A549 (cell line): ENCODE measurements around the gene PPP2R5E. TPM values are rescaled to one million over a fixed set of nuclear protein-coding genes. Genes with fewer than 3 reads are reported as not detected.

Experiments used
- ATAC-seq, 2 experiments: fragments of 200-7000 bp in 1 of 2; fragments of >200 bp in 1 of 2; cut with Nextera tagmentation in 1 of 2; cut with Tn5 transposase in 1 of 2; 3 replicates each; pipeline versions ENCODE4 v1.8.0 to v1.9.1; 2018 to 2020; ENCODE audit warnings: mild to moderate bottlenecking in 1 of 2, moderate library complexity in 1 of 2
- CTCF ChIA-PET: fragments of 300-600 bp; sonication (Branson Sonifier 250); formaldehyde crosslinking; extraction: SDS; loops from one replicate; lab custom pipeline; 2021; ENCODE audit warnings: antibody characterized with exemption, inconsistent platforms; lab: Yijun Ruan, JAX
- POLR2A ChIA-PET: fragments of 350-600 bp; formaldehyde crosslinking; extraction: SDS; loops from one replicate; lab custom pipeline; 2021; ENCODE audit warnings: antibody characterized with exemption, inconsistent platforms; lab: Yijun Ruan, JAX
- DNase-seq, 2 experiments: peaks; one replicate each; pipeline versions ENCODE4 v3.0.0 to v3.0.0-alpha.2; 2011 to 2016; ENCODE audit warnings: low read depth in 1 of 2, low spot score in 1 of 2
- FAIRE-seq: peaks from 2 replicates; lab custom pipeline; 2011; peaks lifted over from hg19 to GRCh38; lab: Jason Lieb, UNC
- H3K27ac ChIP-seq, 2 experiments: fragments of >200 bp; sonication (Bioruptor Twin); formaldehyde crosslinking; 3 replicates each; pipeline ENCODE4 v1.5.1; 2016 to 2017
- H3K4me1 ChIP-seq: fragments of >200 bp; sonication (Bioruptor Twin); formaldehyde crosslinking; 3 replicates; pipeline ENCODE4 v1.6.1; 2016
- H3K4me2 ChIP-seq: fragments of >200 bp; sonication (Bioruptor Twin); formaldehyde crosslinking; 3 replicates; pipeline ENCODE4 v1.6.1; 2016
- H3K4me3 ChIP-seq: fragments of >200 bp; sonication (Bioruptor Twin); formaldehyde crosslinking; 3 replicates; pipeline ENCODE4 v1.5.1; 2016
- H3K9me3 ChIP-seq: fragments of >200 bp; sonication (Bioruptor Twin); formaldehyde crosslinking; 3 replicates; pipeline ENCODE4 v1.6.1; 2016
- ATOH8 ChIP-seq: fragments of 250-450 bp; sonication (Bioruptor Pico); IDR thresholded peaks from 2 replicates; pipeline ENCODE4 v1.5.0; 2020; ENCODE audit warnings: low read depth, mild to moderate bottlenecking, moderate library complexity
- CBX2 ChIP-seq: fragments of 200-600 bp; sonication (generic); IDR thresholded peaks from 2 replicates; pipeline ENCODE4 v1.6.1; 2016; ENCODE audit warnings: low read depth, mild to moderate bottlenecking, borderline replicate concordance
- CBX8 ChIP-seq: fragments of 200-600 bp; sonication (generic); IDR thresholded peaks from 2 replicates; pipeline ENCODE4 v1.6.1; 2016
- CHD2 ChIP-seq: fragments of 150-350 bp; IDR thresholded peaks from 2 replicates; pipeline ENCODE4 v1.6.1; 2014; ENCODE audit warnings: low read length; ENCODE audit not compliant: partially characterized antibody
- E2F6 ChIP-seq: IDR thresholded peaks from 2 replicates; pipeline ENCODE4 v1.6.1; 2012; ENCODE audit warnings: low read depth, borderline replicate concordance
- EHF ChIP-seq: fragments of 250-450 bp; sonication (Bioruptor Pico); IDR thresholded peaks from 2 replicates; pipeline ENCODE4 v1.5.0; 2020; ENCODE audit warnings: mild to moderate bottlenecking
- ELK1 ChIP-seq: fragments of 150-350 bp; IDR thresholded peaks from 2 replicates; pipeline ENCODE4 v1.6.1; 2014; ENCODE audit warnings: low read depth, mild to moderate bottlenecking, low read length
- ESRRA ChIP-seq: fragments of 150-350 bp; IDR thresholded peaks from 2 replicates; pipeline ENCODE4 v1.6.1; 2014; ENCODE audit warnings: mild to moderate bottlenecking, low read length, borderline replicate concordance
- FOSL2 ChIP-seq, 2 experiments: fragments of 450-650 bp in 1 of 2; fragments of >200 bp in 1 of 2; sonication (Bioruptor Twin) in 1 of 2; formaldehyde crosslinking; IDR thresholded peaks; 2 replicates each; pipeline versions ENCODE4 v1.5.0 to v1.6.1; 2016 to 2020; ENCODE audit warnings: mild to moderate bottlenecking in 1 of 2, moderate library complexity in 1 of 2
- GATA3 ChIP-seq: IDR thresholded peaks from 2 replicates; pipeline ENCODE4 v1.6.1; 2012; ENCODE audit warnings: borderline replicate concordance
- JUN ChIP-seq, 2 experiments: fragments of >200 bp; sonication (Bioruptor Twin); formaldehyde crosslinking; IDR thresholded peaks; 2 replicates in 1 of 2; 3 replicates in 1 of 2; pipeline ENCODE4 v1.6.1; 2016 to 2017
- KDM1A ChIP-seq: fragments of 200-600 bp; sonication (generic); IDR thresholded peaks from 2 replicates; pipeline ENCODE4 v1.6.1; 2016; ENCODE audit warnings: low read depth, mild to moderate bottlenecking
- MAFK ChIP-seq: fragments of 450-650 bp; IDR thresholded peaks from 2 replicates; pipeline ENCODE4 v1.6.1; 2014; ENCODE audit not compliant: partially characterized antibody
- MAZ ChIP-seq: fragments of 150-350 bp; IDR thresholded peaks from 2 replicates; pipeline ENCODE4 v1.6.1; 2014; ENCODE audit warnings: antibody characterized with exemption, low read depth, low read length, borderline replicate concordance
- NFE2L2 ChIP-seq: fragments of 150-350 bp; conservative IDR thresholded peaks from 2 replicates; pipeline ENCODE4 v1.6.1; 2014; ENCODE audit warnings: low read length
- NPAS2 ChIP-seq: fragments of 250-450 bp; sonication (Bioruptor Pico); IDR thresholded peaks from 2 replicates; pipeline ENCODE4 v1.8.0; 2022; ENCODE audit warnings: mild to moderate bottlenecking, moderate library complexity, borderline replicate concordance
- NR3C1 ChIP-seq: fragments of >200 bp; sonication (Bioruptor Twin); formaldehyde crosslinking; IDR thresholded peaks from 3 replicates; pipeline ENCODE4 v1.6.1; 2017
- PBX3 ChIP-seq: IDR thresholded peaks from 2 replicates; pipeline ENCODE4 v1.6.1; 2012
- POLR2A ChIP-seq: IDR thresholded peaks from 2 replicates; pipeline ENCODE4 v1.6.1; 2012; ENCODE audit warnings: mild to moderate bottlenecking, low read length
- RCOR1 ChIP-seq: fragments of 150-350 bp; IDR thresholded peaks from 2 replicates; pipeline ENCODE4 v1.6.1; 2014; ENCODE audit warnings: antibody characterized with exemption, low read length, low read depth
- RNF2 ChIP-seq: fragments of 200-600 bp; sonication (generic); IDR thresholded peaks from 2 replicates; pipeline ENCODE4 v1.6.1; 2016; ENCODE audit warnings: low read depth, mild to moderate bottlenecking, antibody characterized with exemption, moderate library complexity, borderline replicate concordance
- SMC3 ChIP-seq: fragments of >200 bp; sonication (Bioruptor Twin); formaldehyde crosslinking; IDR thresholded peaks from 3 replicates; pipeline ENCODE4 v1.6.1; 2018; ENCODE audit warnings: inconsistent platforms
- TFCP2L1 ChIP-seq: fragments of 250-450 bp; sonication (Bioruptor Pico); IDR thresholded peaks from 2 replicates; pipeline ENCODE4 v1.5.0; 2021; ENCODE audit warnings: mild to moderate bottlenecking
- ZFP36 ChIP-seq: fragments of 450-650 bp; IDR thresholded peaks from 2 replicates; pipeline ENCODE4 v1.6.1; 2014; ENCODE audit warnings: borderline replicate concordance; ENCODE audit not compliant: partially characterized antibody
- ZSCAN20 ChIP-seq: fragments of 250-450 bp; sonication (Bioruptor Pico); IDR thresholded peaks from 2 replicates; pipeline ENCODE4 v1.8.0; 2022; ENCODE audit warnings: mild to moderate bottlenecking, moderate library complexity
- WGBS: methylation state at CpG from one replicate; pipeline ENCODE4 v1.1.6; 2017; ENCODE audit errors: missing lambda C conversion rate; 5-methylcytosine and 5-hydroxymethylcytosine counted together
- polyA plus RNA-seq, 4 experiments: library from polyadenylated mRNA; depleted of rRNA in 3 of 4; stranded (reverse); fragments of >200 nt; fragmentation: RNase III in 1 of 4; extraction: RNeasy Plus Mini Kit Qiagen cat#74134 plus additional on column Dnase treatment in 1 of 4; gene quantifications; 2 replicates in 3 of 4; 3 replicates in 1 of 4; pipeline ENCODE4 v1.2.3, GENCODE V29; 2011 to 2017

The PPP2R5E gene
- polyA plus RNA-seq, 2 of the 4 experiments (the other 2 are of a cell fraction), result 21.4 to 23.2 TPM

GRCh38 chr14:63326840-63327239, 216.3 kb downstream of the PPP2R5E start:
- H3K27ac ChIP-seq, result no peak overlapping the region
- no peaks in the 10 kb centered on the region for H3K4me1 ChIP-seq
- H3K4me3 ChIP-seq, result no peak overlapping the region
- ChIA-PET CTCF (no interaction called here), POLR2A (no interaction called here)
- H3K4me2 ChIP-seq, result no peak overlapping the region
- 46% methylated on average over 5 of the region's 5 CpGs for WGBS
- FAIRE-seq (no peak), DNase-seq (no peak), ATAC-seq (no peak)
- TF ChIP-seq POLR2A, result no peak
- no peak for TF ChIP-seq CHD2
- TF ChIP-seq NFE2L2, result no peak
- no peak for TF ChIP-seq ZFP36
- TF ChIP-seq NR3C1, result no peak
- TF ChIP-seq CBX2, result no peak
- TF ChIP-seq ATOH8 (CRISPR knock-in tag), result no peak
- no peak for TF ChIP-seq SMC3
- no peak for TF ChIP-seq E2F6
- no peak for TF ChIP-seq TFCP2L1 (CRISPR knock-in tag)
- no peak for TF ChIP-seq NPAS2 (CRISPR knock-in tag)
- TF ChIP-seq ESRRA, result no peak
- no peak for TF ChIP-seq CBX8
- TF ChIP-seq MAZ, result no peak
- TF ChIP-seq ZSCAN20, result no peak
- no peaks in the 10 kb centered on the region for H3K9me3 ChIP-seq

GRCh38 chr14:63322897-63323573, 220.1 kb downstream of the PPP2R5E start:
- no peak for DNase-seq

More at GRCh38 chr14:63322897-63323573, 220.1 kb downstream of the PPP2R5E start:
- POLR2A ChIA-PET, result no interaction called here
- Histone ChIP-seq H3K4me2 (no peak overlapping the region), H3K4me3 (no peak overlapping the region), H3K27ac (no peak overlapping the region), H3K4me1 (no peaks in the 10 kb centered on the region), H3K9me3 (no peaks in the 10 kb centered on the region)
- TF ChIP-seq FOSL2 (IDR thresholded peaks at IDR 0.05) (no peak), FOSL2 (CRISPR knock-in tag; IDR thresholded peaks at IDR 0.05) (no peak), JUN (IDR thresholded peaks at IDR 0.05) (no peak), RNF2 (no peak), RCOR1 (no peak), KDM1A (no peak), ELK1 (no peak), PBX3 (no peak), EHF (CRISPR knock-in tag) (no peak), CHD2 (no peak), POLR2A (no peak), MAFK (no peak), SMC3 (no peak), GATA3 (no peak)
- FAIRE-seq (no peak), ATAC-seq (no peak)
- CTCF ChIA-PET, result interaction anchor here (0.5 to 1.0 kb wide), 3 partner anchors 14 to 395 kb away, joined by 4 to 5 read pairs (median 4); no protein-coding TSS in a partner anchor
- 43% methylated on average over 9 of the region's 9 CpGs for WGBS
